NCI-H748 (cell line): ENCODE results near the gene CCDC107.
A peak's percentile ranks its signal among the peaks of the same experiment; 100 is the strongest.

Source experiments
- DNase-seq: peaks from one replicate; lab custom pipeline; 2025; ENCODE audit not compliant: unreplicated experiment; lab: John Stamatoyannopoulos, UW

CCDC107 gene

GRCh38 chr9:35659340-35659739 lies 1.2 kb downstream of the CCDC107 start:
- DNase-seq, result no peak

- DNase-seq, result no peak
Measured at GRCh38 chr9:35660966-35661415, 2.9 kb downstream of the CCDC107 start.

- DNase-seq, result no peak
Measured at GRCh38 chr9:35661756-35662350, 3.8 kb downstream of the CCDC107 start.

GRCh38 chr9:35662437-35662836 lies 4.3 kb downstream of the CCDC107 start:
- DNase-seq, result no peak

GRCh38 chr9:35664531-35665470 lies 6.7 kb downstream of the CCDC107 start, which contains the start of gene ARHGEF39:
Gene ARHGEF39, minus strand, starts transcription at chr9:35665195. Its CDS starts 26 bp downstream, at chr9:35665169.
- DNase-seq, result peak; percentile 93

- no peak for DNase-seq
Measured at GRCh38 chr9:35665471-35665818, 7.4 kb downstream of the CCDC107 start.

- DNase-seq, result no peak
Measured at GRCh38 chr9:35666045-35666444, 8.0 kb downstream of the CCDC107 start.

- no peak for DNase-seq
Measured at GRCh38 chr9:35666549-35666948, 8.5 kb downstream of the CCDC107 start.

GRCh38 chr9:35667939-35668338 lies 9.8 kb downstream of the CCDC107 start:
- no peak for DNase-seq

- DNase-seq, result no peak
Measured at GRCh38 chr9:35669331-35670145, 11.4 kb downstream of the CCDC107 start.

- no peak for DNase-seq
Measured at GRCh38 chr9:35673132-35674024, 15.3 kb downstream of the CCDC107 start, which contains the start of gene CA9. Gene CA9, plus strand, starts transcription at chr9:35673928. Its CDS starts 32 bp downstream, at chr9:35673960.

- DNase-seq, result no peak
Measured at GRCh38 chr9:35674025-35674361, 15.9 kb downstream of the CCDC107 start.

GRCh38 chr9:35675204-35675603 lies 17.1 kb downstream of the CCDC107 start:
- no peak for DNase-seq

- DNase-seq, result no peak
Measured at GRCh38 chr9:35675732-35676392, 17.8 kb downstream of the CCDC107 start.

- DNase-seq, result no peak
Measured at GRCh38 chr9:35679091-35679490, 21.0 kb downstream of the CCDC107 start.

GRCh38 chr9:35679766-35680330 lies 21.8 kb downstream of the CCDC107 start:
- no peak for DNase-seq

GRCh38 chr9:35680331-35681105 lies 22.4 kb downstream of the CCDC107 start:
- DNase-seq, result no peak

GRCh38 chr9:35681341-35682002 lies 23.4 kb downstream of the CCDC107 start:
- no peak for DNase-seq
